Lower leg skin (tissue), 3 donors: ENCODE results near the gene MFGE8.

Experiments
- POLR2A ChIP-seq, 2 donors: fragments of 450-650 bp; IDR thresholded peaks; one replicate each; pipeline ENCODE4 v1.6.1; 2016 to 2017; ENCODE audit warnings: antibody characterized with exemption in 2 of 2, mild to moderate bottlenecking in 1 of 2, moderate library complexity in 1 of 2
- TF ChIP-seq, protein P1 (sequence below), 3 donors: fragments of 450-650 bp; IDR thresholded peaks; one replicate each; pipeline ENCODE4 v1.5.1; 2016; ENCODE audit warnings: antibody characterized with exemption in 3 of 3, mild to moderate bottlenecking in 3 of 3, moderate library complexity in 2 of 3

DNA sequence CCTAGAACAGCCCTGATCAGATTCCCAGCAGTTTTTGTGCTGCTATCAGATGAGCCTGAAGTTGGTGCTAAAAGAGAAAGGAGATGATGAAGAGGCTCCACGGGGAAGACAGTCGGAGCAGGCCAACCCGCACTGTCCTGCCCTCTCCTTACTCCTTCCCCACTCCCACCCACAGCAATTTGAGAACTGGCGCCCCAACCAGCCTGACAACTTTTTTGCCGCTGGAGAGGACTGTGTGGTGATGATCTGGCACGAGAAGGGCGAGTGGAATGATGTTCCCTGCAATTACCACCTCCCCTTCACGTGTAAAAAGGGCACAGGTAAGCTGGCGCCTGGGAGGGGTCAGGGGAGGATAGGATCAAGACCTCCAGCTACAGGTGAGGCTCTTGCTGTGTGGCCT is 40.5 kb downstream of the MFGE8 start:
- TF ChIP-seq, protein P1, sequence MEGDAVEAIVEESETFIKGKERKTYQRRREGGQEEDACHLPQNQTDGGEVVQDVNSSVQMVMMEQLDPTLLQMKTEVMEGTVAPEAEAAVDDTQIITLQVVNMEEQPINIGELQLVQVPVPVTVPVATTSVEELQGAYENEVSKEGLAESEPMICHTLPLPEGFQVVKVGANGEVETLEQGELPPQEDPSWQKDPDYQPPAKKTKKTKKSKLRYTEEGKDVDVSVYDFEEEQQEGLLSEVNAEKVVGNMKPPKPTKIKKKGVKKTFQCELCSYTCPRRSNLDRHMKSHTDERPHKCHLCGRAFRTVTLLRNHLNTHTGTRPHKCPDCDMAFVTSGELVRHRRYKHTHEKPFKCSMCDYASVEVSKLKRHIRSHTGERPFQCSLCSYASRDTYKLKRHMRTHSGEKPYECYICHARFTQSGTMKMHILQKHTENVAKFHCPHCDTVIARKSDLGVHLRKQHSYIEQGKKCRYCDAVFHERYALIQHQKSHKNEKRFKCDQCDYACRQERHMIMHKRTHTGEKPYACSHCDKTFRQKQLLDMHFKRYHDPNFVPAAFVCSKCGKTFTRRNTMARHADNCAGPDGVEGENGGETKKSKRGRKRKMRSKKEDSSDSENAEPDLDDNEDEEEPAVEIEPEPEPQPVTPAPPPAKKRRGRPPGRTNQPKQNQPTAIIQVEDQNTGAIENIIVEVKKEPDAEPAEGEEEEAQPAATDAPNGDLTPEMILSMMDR (IDR thresholded peaks at IDR 0.05), result no peak
- no peak for TF ChIP-seq POLR2A (IDR thresholded peaks at IDR 0.05)
